HG02852 (cell line): ENCODE results near the gene CBARP.
"Not testable (repeated sequence)": the region's sequence is repeated elsewhere in the genome, so short reads cannot be mapped to it uniquely, and the experiment has no call there.

Experiments used
- ATAC-seq: cut with Tn5 transposase; IDR thresholded peaks from one replicate; pipeline ENCODE4 v1.9.1; 2021; ENCODE audit warnings: mild to moderate bottlenecking, moderate library complexity; ENCODE audit not compliant: unreplicated experiment

Gene CBARP

GRCh38 chr19:1216756-1217155 lies 21.0 kb downstream of the CBARP start:
- no peak for ATAC-seq

- no peak for ATAC-seq
Measured at GRCh38 chr19:1214862-1215731, 22.7 kb downstream of the CBARP start.

- no peak for ATAC-seq
Measured at GRCh38 chr19:1214299-1214861, 23.4 kb downstream of the CBARP start.

- ATAC-seq: no peak
Measured at GRCh38 chr19:1213391-1214286, 24.2 kb downstream of the CBARP start.

GRCh38 chr19:1211494-1212234 lies 26.1 kb downstream of the CBARP start:
- no peak for ATAC-seq

- ATAC-seq: no peak
Measured at GRCh38 chr19:1210227-1210538, 27.6 kb downstream of the CBARP start.

GRCh38 chr19:1208830-1209229 lies 29.0 kb downstream of the CBARP start:
- ATAC-seq: not testable (repeated sequence)

- ATAC-seq: no peak
Measured at GRCh38 chr19:1206864-1207450, 30.8 kb downstream of the CBARP start.

- no peak for ATAC-seq
Measured at GRCh38 chr19:1206150-1206863, 31.5 kb downstream of the CBARP start.

GRCh38 chr19:1205114-1206099 lies 32.4 kb downstream of the CBARP start, which contains the start of gene STK11:
TSS of gene STK11 (plus strand) at chr19:1205778. CDS start at chr19:1206914, 1,136 bp downstream.
- ATAC-seq: peak; percentile 82

- not testable (repeated sequence) for ATAC-seq
Measured at GRCh38 chr19:1200614-1201013, 37.2 kb downstream of the CBARP start.

- no peak for ATAC-seq
Measured at GRCh38 chr19:1199531-1199930, 38.3 kb downstream of the CBARP start.

GRCh38 chr19:1189419-1189818 lies 48.4 kb downstream of the CBARP start:
- no peak for ATAC-seq

- ATAC-seq: no peak
Measured at GRCh38 chr19:1183543-1184172, 54.1 kb downstream of the CBARP start.

GRCh38 chr19:1182727-1183126 lies 55.1 kb downstream of the CBARP start:
- ATAC-seq: no peak

GRCh38 chr19:1182068-1182467 lies 55.7 kb downstream of the CBARP start:
- ATAC-seq: no peak

GRCh38 chr19:1181606-1182005 lies 56.2 kb downstream of the CBARP start:
- ATAC-seq: no peak
